Measurements from ENCODE around the gene CLK4. TPM values are rescaled to one million over a fixed set of nuclear protein-coding genes. Genes with fewer than 3 reads are reported as not detected.
A peak's percentile ranks its signal among the peaks of the same experiment; 100 is the strongest.

The CLK4 gene
- total and polyA plus RNA-seq, 2 donors from 2014 or later = 15.4 to 37.8 TPM

DNA sequence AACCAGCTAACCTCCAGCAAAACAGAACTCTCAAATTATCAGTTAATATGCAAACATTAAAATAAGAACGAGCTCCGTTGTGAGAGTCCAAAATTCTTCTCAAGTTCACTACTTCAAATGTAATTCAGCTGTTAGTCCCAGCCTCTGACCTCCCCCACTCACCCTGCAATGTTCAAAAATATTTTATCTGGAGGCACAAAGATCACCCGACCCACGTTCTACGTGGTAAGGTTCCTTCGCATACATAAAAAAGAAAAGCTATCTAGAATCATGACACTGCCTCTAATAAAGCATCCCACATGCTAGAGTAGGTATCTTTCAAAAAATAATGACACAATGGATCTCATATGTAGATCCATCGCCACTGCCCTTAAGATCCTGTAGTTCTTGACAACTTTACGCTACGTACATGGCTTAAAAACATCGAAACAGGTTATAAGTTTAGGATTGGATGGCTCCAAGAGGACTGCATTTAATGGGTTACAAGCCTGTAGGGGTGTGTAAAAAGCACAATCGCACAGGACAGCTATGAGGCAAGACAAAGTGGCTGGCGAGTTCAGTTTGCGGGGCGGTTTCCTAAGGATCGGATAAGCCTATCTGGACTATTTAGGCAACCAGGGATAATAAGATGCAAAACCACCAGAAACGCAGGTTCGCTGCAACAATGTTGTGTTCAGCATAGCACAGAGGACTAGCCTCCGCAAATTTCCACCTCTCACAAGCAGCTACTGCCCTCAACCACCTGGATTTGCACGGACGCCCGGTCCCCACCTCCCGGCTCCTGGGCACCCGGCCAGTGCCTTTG, 969 bp downstream of the CLK4 start:
- FAIRE-seq (no peak), DNase-seq (peak in 1 of 5 donors; percentile 37)

DNA sequence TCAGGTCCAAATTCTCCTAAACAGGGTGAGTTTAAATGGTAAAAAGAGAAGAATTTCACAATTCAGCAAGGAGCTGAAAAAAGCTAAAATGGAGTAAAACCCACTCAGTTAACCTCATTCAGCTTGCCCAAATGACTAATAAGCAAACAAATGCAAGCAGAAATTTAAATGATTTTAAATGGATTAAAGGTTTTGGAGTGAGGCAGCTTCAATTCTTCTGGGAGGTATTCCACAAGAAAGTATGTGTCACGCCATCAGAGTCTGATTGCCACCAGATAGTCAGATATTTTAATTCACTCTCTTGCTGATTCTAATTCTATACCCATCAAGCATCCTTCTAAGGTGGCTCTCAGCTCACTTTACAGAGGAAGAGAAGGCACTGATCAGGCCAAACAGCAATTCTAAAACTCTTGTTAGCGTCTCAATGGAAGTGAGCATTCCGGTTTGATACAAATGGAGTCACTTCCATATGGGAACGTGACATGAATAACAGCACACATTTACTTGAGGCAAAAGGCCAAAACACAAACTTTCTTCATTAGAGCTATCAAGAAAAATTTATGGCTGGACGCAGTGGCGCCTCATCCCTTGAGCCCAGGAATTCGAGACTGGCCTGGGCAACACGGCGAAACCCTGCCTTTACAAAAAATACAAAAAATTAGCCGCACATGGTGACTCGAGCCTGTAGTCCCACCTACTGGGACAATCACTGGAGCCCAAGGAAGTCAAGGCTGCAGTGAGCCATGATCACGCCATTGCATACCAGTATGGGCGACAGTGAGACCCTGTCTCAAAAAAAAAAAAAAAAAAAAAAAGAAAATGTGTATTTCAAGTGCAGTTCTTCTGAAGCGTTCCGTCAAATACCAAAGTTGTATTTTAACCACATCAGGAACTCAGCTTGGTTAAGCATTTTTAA, 2.0 kb downstream of the CLK4 start:
- H3K4me1 ChIP-seq (ENCODE audit: control insufficient read depth in 2 of 3, insufficient read depth in 2 of 3, low read depth in 1 of 3, low read length in 3 of 3) = peaks cover 4 to 15% (median 13%) of the 10 kb centered on the region in 3 donors
- H3K9me3 ChIP-seq (ENCODE audit: control insufficient read depth in 2 of 3, insufficient read depth in 1 of 3, low read length in 3 of 3) = no peaks in the 10 kb centered on the region
- H3K36me3 ChIP-seq (ENCODE audit: control insufficient read depth in 2 of 3, insufficient read depth in 3 of 3, low read length in 3 of 3) = peaks cover 6 to 20% (median 17%) of the 10 kb centered on the region in 3 donors
- H3K4me3 ChIP-seq (ENCODE audit: low read length in 3 of 3) = peak overlapping the region; percentile 86 to 97 (median 96)
- no peaks in the 10 kb centered on the region for H3K27me3 ChIP-seq (ENCODE audit: control insufficient read depth, insufficient read depth, low read length)
- TF ChIP-seq, protein P1, sequence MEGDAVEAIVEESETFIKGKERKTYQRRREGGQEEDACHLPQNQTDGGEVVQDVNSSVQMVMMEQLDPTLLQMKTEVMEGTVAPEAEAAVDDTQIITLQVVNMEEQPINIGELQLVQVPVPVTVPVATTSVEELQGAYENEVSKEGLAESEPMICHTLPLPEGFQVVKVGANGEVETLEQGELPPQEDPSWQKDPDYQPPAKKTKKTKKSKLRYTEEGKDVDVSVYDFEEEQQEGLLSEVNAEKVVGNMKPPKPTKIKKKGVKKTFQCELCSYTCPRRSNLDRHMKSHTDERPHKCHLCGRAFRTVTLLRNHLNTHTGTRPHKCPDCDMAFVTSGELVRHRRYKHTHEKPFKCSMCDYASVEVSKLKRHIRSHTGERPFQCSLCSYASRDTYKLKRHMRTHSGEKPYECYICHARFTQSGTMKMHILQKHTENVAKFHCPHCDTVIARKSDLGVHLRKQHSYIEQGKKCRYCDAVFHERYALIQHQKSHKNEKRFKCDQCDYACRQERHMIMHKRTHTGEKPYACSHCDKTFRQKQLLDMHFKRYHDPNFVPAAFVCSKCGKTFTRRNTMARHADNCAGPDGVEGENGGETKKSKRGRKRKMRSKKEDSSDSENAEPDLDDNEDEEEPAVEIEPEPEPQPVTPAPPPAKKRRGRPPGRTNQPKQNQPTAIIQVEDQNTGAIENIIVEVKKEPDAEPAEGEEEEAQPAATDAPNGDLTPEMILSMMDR (IDR thresholded peaks at IDR 0.05; ENCODE audit: borderline replicate concordance, extremely low read depth, insufficient read depth) = no peak
- DNase-seq (peak in 4 of 5 donors; percentile 55 to 70 (median 63)), FAIRE-seq (no peak)
- H3K9ac ChIP-seq (ENCODE audit: low read length in 3 of 3) = peak overlapping the region; percentile 30 to 98 (median 96)
- intact Hi-C loops (cut with DNase I) = no loop called here
- H3K27ac ChIP-seq (ENCODE audit: low read depth in 2 of 2, low read length in 2 of 2) = no peak overlapping the region

More for the DNA sequence above, 969 bp downstream of the CLK4 start:
- Histone ChIP-seq H3K4me1 (ENCODE audit: control insufficient read depth in 2 of 3, insufficient read depth in 2 of 3, low read depth in 1 of 3, low read length in 3 of 3) (peaks cover 4 to 15% (median 13%) of the 10 kb centered on the region in 3 donors), H3K9ac (ENCODE audit: low read length in 3 of 3) (peak overlapping the region; percentile 89 to 98 (median 96)), H3K27me3 (ENCODE audit: control insufficient read depth, insufficient read depth, low read length) (no peaks in the 10 kb centered on the region), H3K36me3 (ENCODE audit: control insufficient read depth in 2 of 3, insufficient read depth in 3 of 3, low read length in 3 of 3) (peaks cover 3 to 13% (median 11%) of the 10 kb centered on the region in 3 donors), H3K9me3 (ENCODE audit: control insufficient read depth in 2 of 3, insufficient read depth in 1 of 3, low read length in 3 of 3) (no peaks in the 10 kb centered on the region), H3K27ac (ENCODE audit: low read depth in 2 of 2, low read length in 2 of 2) (peak overlapping the region; percentile 95 to 97), H3K4me3 (ENCODE audit: low read length in 3 of 3) (peak overlapping the region; percentile 86 to 97 (median 96))
- TF ChIP-seq, protein P1 (IDR thresholded peaks at IDR 0.05; ENCODE audit: borderline replicate concordance, extremely low read depth, insufficient read depth) = no peak
- intact Hi-C loops (cut with DNase I) = no loop called here

DNA sequence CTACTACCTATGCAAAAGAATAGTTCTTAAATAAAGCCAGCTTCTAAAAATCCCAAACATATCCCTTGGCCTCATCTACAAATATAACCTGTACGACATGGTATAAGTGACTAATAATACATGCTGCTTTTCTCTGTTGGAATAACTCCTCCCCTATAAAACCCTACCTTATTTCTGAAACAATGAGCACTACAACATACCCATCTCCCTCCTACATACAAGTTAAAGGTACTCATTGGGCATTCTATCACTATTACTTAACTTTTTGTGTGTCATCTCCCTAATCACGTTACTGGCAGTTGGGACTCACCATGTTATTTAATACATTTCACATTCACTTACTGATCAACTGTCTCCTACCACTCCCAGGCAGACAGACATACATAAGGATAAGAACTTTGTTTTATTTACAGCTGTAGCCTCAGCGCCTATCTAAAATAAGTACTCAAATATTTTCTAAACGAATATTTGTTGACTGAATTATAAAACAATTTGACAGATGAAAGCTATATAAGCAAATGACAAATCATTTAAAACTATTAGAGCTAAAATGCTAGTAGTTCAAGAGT, 4.1 kb downstream of the CLK4 start:
- TF ChIP-seq, protein P1 (IDR thresholded peaks at IDR 0.05; ENCODE audit: borderline replicate concordance, extremely low read depth, insufficient read depth) = no peak
- FAIRE-seq (no peak), DNase-seq (no peak)
- H3K9ac ChIP-seq (ENCODE audit: low read length in 3 of 3) = no peak overlapping the region
- no peak overlapping the region for H3K4me3 ChIP-seq (ENCODE audit: low read length in 3 of 3)
- no peak overlapping the region for H3K27ac ChIP-seq (ENCODE audit: low read depth in 2 of 2, low read length in 2 of 2)
- H3K36me3 ChIP-seq (ENCODE audit: control insufficient read depth in 2 of 3, insufficient read depth in 3 of 3, low read length in 3 of 3) = peaks cover 9 to 36% (median 32%) of the 10 kb centered on the region in 3 donors
- intact Hi-C loops (cut with DNase I) = no loop called here
- no peaks in the 10 kb centered on the region for H3K27me3 ChIP-seq (ENCODE audit: control insufficient read depth, insufficient read depth, low read length)
- H3K9me3 ChIP-seq (ENCODE audit: control insufficient read depth in 2 of 3, insufficient read depth in 1 of 3, low read length in 3 of 3) = no peaks in the 10 kb centered on the region
- peaks cover 4 to 15% (median 13%) of the 10 kb centered on the region in 3 donors for H3K4me1 ChIP-seq (ENCODE audit: control insufficient read depth in 2 of 3, insufficient read depth in 2 of 3, low read depth in 1 of 3, low read length in 3 of 3)

All from kidney (tissue), 14 donors.